OCI-LY7 (cell line): ENCODE data around the gene TRIM10. TPM values are rescaled to one million over a fixed set of nuclear protein-coding genes. Genes with fewer than 3 reads are reported as not detected.
"Not testable (repeated sequence)": the region's sequence is repeated elsewhere in the genome, so short reads cannot be mapped to it uniquely, and the experiment has no call there.

Experiments
- BruUV-seq: library from RNA; stranded (reverse); fragments of 400-500 nt; replicated peaks from 2 replicates; lab custom pipeline; 2021; lab: Mats Ljungman, UMichigan
- CTCF ChIA-PET: fragments of 300-600 bp; sonication (Branson Sonifier 250); formaldehyde crosslinking; loops from one replicate; lab custom pipeline; 2022; ENCODE audit warnings: antibody characterized with exemption; ENCODE audit not compliant: unreplicated experiment; lab: Charles Lee
- POLR2A ChIA-PET: fragments of 300-600 bp; sonication (Branson Sonifier 250); formaldehyde crosslinking; loops from one replicate; lab custom pipeline; 2022; ENCODE audit warnings: antibody characterized with exemption; lab: Charles Lee
- DNase-seq: peaks from one replicate; pipeline ENCODE4 v3.0.0-alpha.2; 2015; ENCODE audit warnings: low spot score
- H2AFZ ChIP-seq: fragments of 200-600 bp; sonication (generic), shearing (Covaris generic); 2 replicates; pipeline ENCODE4 v1.6.1; 2014; ENCODE audit warnings: mild to moderate bottlenecking, antibody characterized with exemption, low read length, moderate library complexity
- H3K27ac ChIP-seq: fragments of 200-600 bp; sonication (generic); 2 replicates; pipeline ENCODE4 v1.5.1; 2014; ENCODE audit warnings: mixed run types, low read depth, mild to moderate bottlenecking, moderate library complexity, low read length, inconsistent platforms; ENCODE audit not compliant: poor library complexity, severe bottlenecking
- H3K36me3 ChIP-seq: fragments of 200-600 bp; sonication (generic); 2 replicates; pipeline ENCODE4 v1.6.1; 2014; ENCODE audit warnings: mild to moderate bottlenecking, antibody characterized with exemption, low read length, moderate library complexity, mixed read lengths; ENCODE audit not compliant: insufficient read depth
- H3K4me1 ChIP-seq: fragments of 200-600 bp; sonication (generic); 2 replicates; pipeline ENCODE4 v1.5.1; 2014; ENCODE audit warnings: mild to moderate bottlenecking, low read length; ENCODE audit not compliant: insufficient read depth, poor library complexity, severe bottlenecking
- H3K4me2 ChIP-seq: fragments of 200-600 bp; sonication (generic); 2 replicates; pipeline ENCODE4 v1.6.1; 2014; ENCODE audit warnings: mild to moderate bottlenecking, low read length
- H3K4me3 ChIP-seq: fragments of 200-600 bp; sonication (generic); 2 replicates; pipeline ENCODE4 v1.5.1; 2014; ENCODE audit warnings: mild to moderate bottlenecking, low read depth, low read length; ENCODE audit not compliant: poor library complexity, severe bottlenecking
- H3K79me2 ChIP-seq: fragments of 200-600 bp; sonication (generic); 2 replicates; pipeline ENCODE4 v1.6.1; 2016; ENCODE audit warnings: low read depth, mild to moderate bottlenecking, low read length, moderate library complexity, mixed read lengths; ENCODE audit not compliant: insufficient read depth
- H3K9me2 ChIP-seq: fragments of 200-600 bp; sonication (generic); 2 replicates; pipeline ENCODE4 v1.6.1; 2016; ENCODE audit warnings: mild to moderate bottlenecking, low read length, mixed read lengths; ENCODE audit not compliant: insufficient read depth
- H3K9me3 ChIP-seq: fragments of 200-600 bp; sonication (generic); 2 replicates; pipeline ENCODE4 v1.6.1; 2014; ENCODE audit warnings: mild to moderate bottlenecking, mixed run types, low read length, mixed read lengths
- H4K20me1 ChIP-seq: fragments of 200-600 bp; sonication (generic); 2 replicates; pipeline ENCODE4 v1.6.1; 2014; ENCODE audit warnings: mild to moderate bottlenecking, antibody characterized with exemption, low read length, moderate library complexity, mixed read lengths; ENCODE audit not compliant: insufficient read depth
- CTCF ChIP-seq: fragments of 200-600 bp; sonication (generic); conservative IDR thresholded peaks from 2 replicates; pipeline ENCODE4 v1.5.1; 2014; ENCODE audit warnings: mild to moderate bottlenecking, antibody characterized with exemption, low read length, moderate library complexity, mixed read lengths
- EZH2phosphoT487 ChIP-seq: fragments of 200-600 bp; sonication (generic); IDR thresholded peaks from 2 replicates; pipeline ENCODE4 v1.6.1; 2018; ENCODE audit warnings: low read depth, borderline replicate concordance, mild to moderate bottlenecking, mixed run types, antibody characterized with exemption, low read length, moderate library complexity, mixed read lengths
- intact Hi-C: fragments of 100-400 bp; cut with micrococcal nuclease; formaldehyde crosslinking; loops from one replicate; pipeline ENCODE4 v1.10.0; 2022; ENCODE audit not compliant: unreplicated experiment
- total RNA-seq, 2 experiments: library from RNA; depleted of rRNA in 1 of 2; stranded (reverse); fragments of >200 nt in 1 of 2; shearing (Covaris generic) in 1 of 2; gene quantifications; 2 replicates each; pipeline ENCODE4 v1.2.3, GENCODE V29; 2014 to 2022

The TRIM10 gene
- total RNA-seq, 2 experiments from 2014 or later = not detected

GRCh38 chr6:30121446-30122366 is 39.3 kb downstream of the TRIM10 start:
- H3K79me2 ChIP-seq = no peaks in the 10 kb centered on the region
- no TSS peak for BruUV-seq
- no peak overlapping the region for H2AFZ ChIP-seq
- H4K20me1 ChIP-seq = no peaks in the 10 kb centered on the region
- intact Hi-C loops = no loop called here
- no peak overlapping the region for H3K27ac ChIP-seq
- no peaks in the 10 kb centered on the region for H3K9me3 ChIP-seq
- CTCF ChIA-PET = no interaction called here
- no peaks in the 10 kb centered on the region for H3K36me3 ChIP-seq
- no peak for DNase-seq
- H3K4me3 ChIP-seq = no peak overlapping the region
- no peaks in the 10 kb centered on the region for H3K9me2 ChIP-seq
- no peak overlapping the region for H3K4me2 ChIP-seq
- H3K4me1 ChIP-seq = no peaks in the 10 kb centered on the region
- TF ChIP-seq CTCF (no peak), EZH2phosphoT487 (no peak)
- POLR2A ChIA-PET = no interaction called here

DNA sequence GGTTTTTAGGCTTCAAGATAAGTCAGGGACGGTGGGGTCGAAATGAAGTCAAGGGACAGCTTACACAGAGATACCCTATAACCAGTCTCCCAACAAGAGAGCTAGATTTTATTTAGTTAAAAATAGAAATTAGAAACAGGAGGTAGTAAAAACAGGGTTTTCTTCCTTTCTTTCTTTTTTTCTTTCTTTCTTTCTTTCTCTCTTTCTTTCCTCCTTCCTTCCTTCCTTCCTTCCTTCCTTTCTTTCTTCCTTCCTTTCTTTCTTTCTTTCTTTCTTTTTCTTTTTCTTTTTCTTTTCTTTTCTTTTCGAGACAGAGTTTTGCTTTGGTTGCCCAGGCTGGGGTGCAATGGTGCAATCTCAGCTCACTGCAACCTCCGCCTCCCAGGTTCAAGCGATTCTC is 42.3 kb downstream of the TRIM10 start:
- not testable (repeated sequence) for H4K20me1 ChIP-seq
- POLR2A ChIA-PET = interaction anchor here (0.6 kb wide), 1 partner anchor 9 kb away, joined by 3 read pairs; no protein-coding TSS in a partner anchor

DNA sequence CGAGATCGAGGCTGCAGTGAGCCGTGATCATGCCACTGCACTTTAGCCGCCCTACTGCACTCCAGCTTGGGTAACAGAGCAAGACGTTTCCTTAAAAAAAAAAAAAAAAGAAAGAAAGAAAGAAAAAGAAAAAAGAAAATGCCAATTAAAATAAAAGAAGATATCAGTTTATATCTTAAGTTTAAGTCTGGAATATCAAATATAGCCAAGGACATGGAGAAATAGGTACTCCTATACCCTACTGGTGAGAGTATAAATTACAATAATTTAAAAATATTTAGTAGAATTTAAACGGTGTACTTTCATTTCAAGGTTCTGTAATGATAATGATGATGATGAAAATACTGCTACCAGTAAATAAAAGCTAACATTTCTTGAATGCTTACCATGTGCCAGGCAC is 44.3 kb downstream of the TRIM10 start:
- no peaks in the 10 kb centered on the region for H3K36me3 ChIP-seq
- H3K4me2 ChIP-seq = no peak overlapping the region
- H3K9me2 ChIP-seq = no peaks in the 10 kb centered on the region
- no TSS peak for BruUV-seq
- H3K4me3 ChIP-seq = no peak overlapping the region
- TF ChIP-seq CTCF = peak; percentile 43; the same call in 1 of the 2 replicates
- TF ChIP-seq EZH2phosphoT487 = no peak
- H3K27ac ChIP-seq = no peak overlapping the region
- H3K9me3 ChIP-seq = no peaks in the 10 kb centered on the region
- no peaks in the 10 kb centered on the region for H3K4me1 ChIP-seq
- no peak overlapping the region for H2AFZ ChIP-seq
- CTCF ChIA-PET = no interaction called here
- H4K20me1 ChIP-seq = no peaks in the 10 kb centered on the region
- intact Hi-C loops = no loop called here
- POLR2A ChIA-PET = no interaction called here
- DNase-seq = no peak
- no peaks in the 10 kb centered on the region for H3K79me2 ChIP-seq

More for the DNA sequence above, 42.3 kb downstream of the TRIM10 start:
- intact Hi-C loops, H3K9me2 ChIP-seq, BruUV-seq, H3K36me3 ChIP-seq, DNase-seq, H3K27ac ChIP-seq, H2AFZ ChIP-seq, H3K4me1 ChIP-seq, H3K9me3 ChIP-seq, H3K4me2 ChIP-seq, CTCF ChIA-PET, H3K79me2 ChIP-seq, H3K4me3 ChIP-seq: not testable (repeated sequence)
